Measurements from ENCODE around the gene NOTCH1. TPM values are rescaled to one million over a fixed set of nuclear protein-coding genes. Genes with fewer than 3 reads are reported as not detected.

NOTCH1 gene
- total and polyA plus RNA-seq, 11 donors: 8.0 to 47.3 (median 20.3) TPM

DNA sequence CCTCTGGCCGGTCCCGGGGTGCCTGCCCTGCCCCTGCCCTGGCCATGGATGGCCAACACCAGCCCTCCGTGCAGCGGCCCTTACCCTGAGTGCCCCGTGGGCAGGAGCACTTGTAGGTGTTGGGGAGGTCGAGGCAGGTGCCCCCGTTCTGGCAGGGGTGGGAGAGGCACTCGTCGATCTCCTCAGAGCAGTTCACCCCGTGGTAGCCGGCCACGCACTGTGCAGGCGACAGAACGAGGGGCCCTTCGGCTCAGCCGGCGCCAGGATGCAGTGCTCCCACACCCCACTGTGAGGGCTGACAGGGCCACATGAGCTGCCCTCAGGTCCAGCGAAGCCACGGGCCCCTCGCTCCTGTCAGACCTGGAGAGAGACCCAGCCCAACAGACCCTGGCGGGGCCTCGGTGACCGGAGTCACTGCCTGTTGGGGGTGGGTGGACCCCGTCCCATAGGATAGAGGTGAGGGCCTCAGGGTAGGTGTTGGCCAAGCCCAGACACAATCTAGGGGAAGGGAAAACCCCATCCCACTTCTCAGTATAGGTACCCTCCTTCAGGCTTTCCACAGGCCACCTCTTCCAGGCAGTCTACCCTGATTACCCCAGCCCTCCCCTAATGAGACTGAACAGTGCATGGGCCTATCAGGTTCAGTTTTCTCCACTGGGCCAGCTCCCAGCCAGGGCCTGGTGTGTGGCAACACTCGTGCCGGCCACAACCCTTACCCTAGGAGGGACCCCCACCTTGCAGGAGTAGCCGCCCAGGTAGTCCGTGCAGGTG lies 38.4 kb downstream of the NOTCH1 start:
- DNase-seq (no peak), ATAC-seq (no peak)
- no peak overlapping the region for H3K4me3 ChIP-seq
- H3K27ac ChIP-seq: no peak overlapping the region
- H3K27me3 ChIP-seq: no peaks in the 10 kb centered on the region
- peaks cover 6 to 31% (median 25%) of the 10 kb centered on the region in 12 donors for H3K4me1 ChIP-seq
- no peaks in the 10 kb centered on the region for H3K9me3 ChIP-seq
- 93 to 95% (median 94%) methylated on average over 17 to 28 of the region's 28 CpGs for WGBS, 4 donors
- H3K36me3 ChIP-seq: peaks cover 5 to 100% (median 91%) of the 10 kb centered on the region in 9 donors
- no peak for TF ChIP-seq POLR2A (IDR thresholded peaks at IDR 0.05)
- TF ChIP-seq, protein P1, sequence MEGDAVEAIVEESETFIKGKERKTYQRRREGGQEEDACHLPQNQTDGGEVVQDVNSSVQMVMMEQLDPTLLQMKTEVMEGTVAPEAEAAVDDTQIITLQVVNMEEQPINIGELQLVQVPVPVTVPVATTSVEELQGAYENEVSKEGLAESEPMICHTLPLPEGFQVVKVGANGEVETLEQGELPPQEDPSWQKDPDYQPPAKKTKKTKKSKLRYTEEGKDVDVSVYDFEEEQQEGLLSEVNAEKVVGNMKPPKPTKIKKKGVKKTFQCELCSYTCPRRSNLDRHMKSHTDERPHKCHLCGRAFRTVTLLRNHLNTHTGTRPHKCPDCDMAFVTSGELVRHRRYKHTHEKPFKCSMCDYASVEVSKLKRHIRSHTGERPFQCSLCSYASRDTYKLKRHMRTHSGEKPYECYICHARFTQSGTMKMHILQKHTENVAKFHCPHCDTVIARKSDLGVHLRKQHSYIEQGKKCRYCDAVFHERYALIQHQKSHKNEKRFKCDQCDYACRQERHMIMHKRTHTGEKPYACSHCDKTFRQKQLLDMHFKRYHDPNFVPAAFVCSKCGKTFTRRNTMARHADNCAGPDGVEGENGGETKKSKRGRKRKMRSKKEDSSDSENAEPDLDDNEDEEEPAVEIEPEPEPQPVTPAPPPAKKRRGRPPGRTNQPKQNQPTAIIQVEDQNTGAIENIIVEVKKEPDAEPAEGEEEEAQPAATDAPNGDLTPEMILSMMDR (IDR thresholded peaks at IDR 0.05): no peak
- intact Hi-C loops (cut with DNase I): no loop called here

DNA sequence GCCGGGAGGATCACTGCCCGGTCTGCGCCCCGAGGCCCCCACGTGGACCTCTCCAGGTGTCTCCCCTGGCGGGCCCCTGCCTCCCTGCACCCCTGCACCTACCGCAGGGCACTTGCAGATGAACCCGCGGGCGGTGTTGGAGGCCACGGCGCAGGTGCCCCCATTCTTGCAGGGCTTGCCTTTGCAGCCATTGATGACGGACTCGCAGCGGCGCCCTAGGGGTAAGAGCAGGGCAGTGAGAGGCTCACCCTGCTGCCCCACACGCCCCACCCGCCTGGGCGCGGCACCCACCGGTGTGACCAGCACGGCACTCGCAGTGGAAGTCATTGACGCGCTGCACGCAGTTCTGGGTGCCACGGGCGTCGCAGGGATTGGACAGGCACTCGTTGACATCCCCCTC lies 39.4 kb downstream of the NOTCH1 start:
- ATAC-seq (no peak), DNase-seq (no peak)
- intact Hi-C loops (cut with DNase I): no loop called here
- peaks cover 3 to 23% (median 18%) of the 10 kb centered on the region in 12 donors for H3K4me1 ChIP-seq
- H3K36me3 ChIP-seq: peaks cover 7 to 100% (median 100%) of the 10 kb centered on the region in 9 donors
- no peaks in the 10 kb centered on the region for H3K9me3 ChIP-seq
- no peak overlapping the region for H3K27ac ChIP-seq
- H3K4me3 ChIP-seq: no peak overlapping the region
- 95 to 96% (median 96%) methylated on average over 25 to 30 of the region's 30 CpGs for WGBS, 4 donors
- H3K27me3 ChIP-seq: no peaks in the 10 kb centered on the region
- no peak for TF ChIP-seq POLR2A (IDR thresholded peaks at IDR 0.05)
- TF ChIP-seq, protein P1 (IDR thresholded peaks at IDR 0.05): no peak

DNA sequence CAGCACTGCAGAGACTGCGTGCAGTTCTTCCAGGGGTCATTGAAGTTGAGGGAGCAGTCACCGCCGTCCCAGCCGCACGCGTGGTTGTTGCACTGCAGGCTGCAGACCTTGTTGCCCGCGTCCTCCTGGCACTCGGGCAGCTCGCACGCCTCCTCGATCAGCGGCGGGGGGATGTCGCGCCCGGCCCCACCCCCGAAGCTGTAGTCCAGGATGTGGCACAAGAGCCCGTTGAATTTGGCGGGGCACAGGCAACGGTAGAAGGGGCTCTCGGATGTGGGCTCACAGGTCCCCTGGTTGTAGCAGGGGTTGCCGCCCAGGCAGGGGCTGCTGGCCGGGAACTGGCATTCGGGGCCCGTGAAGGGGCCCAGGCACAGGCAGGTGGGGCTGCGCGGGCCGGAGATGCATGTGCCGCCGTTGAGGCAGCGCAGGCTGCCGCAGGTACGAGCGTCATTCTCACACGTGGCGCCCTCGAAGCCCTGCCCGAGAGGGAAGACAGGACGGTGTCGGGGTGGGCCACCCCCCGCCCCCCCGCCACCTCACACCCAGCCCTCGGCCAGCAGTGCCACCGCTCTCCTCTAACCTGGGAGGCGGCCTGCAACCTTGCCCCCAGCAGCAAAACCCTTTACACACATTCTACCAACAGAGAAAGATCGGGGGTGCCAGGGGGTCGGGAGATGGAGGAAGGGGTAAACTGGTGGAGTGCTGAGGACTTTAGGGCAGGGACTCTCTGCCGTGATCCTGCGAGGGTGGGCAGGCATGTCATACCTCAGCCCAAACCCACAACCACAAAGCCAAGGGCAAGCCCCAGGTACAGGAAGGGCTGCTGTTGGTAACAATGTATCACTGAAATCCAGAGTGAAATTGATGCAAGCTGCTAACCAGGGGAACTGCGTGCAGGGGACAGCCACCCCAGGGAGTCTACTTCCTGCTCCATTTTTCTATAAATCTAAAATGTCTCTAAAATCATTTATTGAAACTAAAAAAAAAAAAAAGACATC lies 40.1 kb downstream of the NOTCH1 start:
- Histone ChIP-seq H3K36me3 (peaks cover 7 to 100% (median 100%) of the 10 kb centered on the region in 9 donors), H3K4me3 (no peak overlapping the region), H3K27ac (no peak overlapping the region), H3K4me1 (peaks cover 0 to 15% (median 11%) of the 10 kb centered on the region in 12 donors), H3K9me3 (no peaks in the 10 kb centered on the region), H3K27me3 (no peaks in the 10 kb centered on the region)
- intact Hi-C loops (cut with DNase I): no loop called here
- 93 to 96% (median 95%) methylated on average over 25 to 51 of the region's 51 CpGs for WGBS, 4 donors
- TF ChIP-seq POLR2A (IDR thresholded peaks at IDR 0.05): no peak
- TF ChIP-seq, protein P1 (IDR thresholded peaks at IDR 0.05): no peak
- ATAC-seq (no peak), DNase-seq (no peak)
